Type B pancreatic cell (in vitro differentiated cells): ENCODE measurements around the gene EPHX1. TPM values are rescaled to one million over a fixed set of nuclear protein-coding genes. Genes with fewer than 3 reads are reported as not detected.

Experiments
- DNase-seq: peaks from one replicate; pipeline ENCODE4 v3.0.0; 2021; ENCODE audit warnings: mixed read lengths; ENCODE audit not compliant: unreplicated experiment; ENCODE audit errors: extremely low spot score
- H3K27ac Mint-ChIP-seq: 2 replicates; pipeline ENCODE4 v1.8.0; 2021; ENCODE audit warnings: mild to moderate bottlenecking, mixed read lengths
- H3K27me3 Mint-ChIP-seq: 2 replicates; pipeline ENCODE4 v1.8.0; 2021; ENCODE audit warnings: mixed read lengths
- H3K36me3 Mint-ChIP-seq: 2 replicates; pipeline ENCODE4 v1.8.0; 2021; ENCODE audit warnings: mixed read lengths
- H3K4me1 Mint-ChIP-seq: one replicate; pipeline ENCODE4 v1.8.0; 2021; ENCODE audit warnings: mixed read lengths; ENCODE audit not compliant: unreplicated experiment
- H3K4me3 Mint-ChIP-seq: 2 replicates; pipeline ENCODE4 v1.8.0; 2021; ENCODE audit warnings: mild to moderate bottlenecking, mixed read lengths
- H3K9me3 Mint-ChIP-seq: 2 replicates; pipeline ENCODE4 v1.8.0; 2021; ENCODE audit warnings: mixed read lengths
- total RNA-seq: library from RNA; stranded (reverse); gene quantifications from 2 replicates; pipeline ENCODE4 v1.2.1, GENCODE V29; 2021; ENCODE audit warnings: low replicate concordance
- TF ChIP-seq, protein P1 (sequence below): fragments of 200-600 bp; sonication (generic); conservative IDR thresholded peaks from 2 replicates; pipeline ENCODE4 v1.5.0; 2021; ENCODE audit warnings: antibody characterized with exemption, mild to moderate bottlenecking

The EPHX1 gene
- total RNA-seq, 1 donor from 2014 or later, result 65.2 TPM

- Mint-ChIP-seq H3K4me3 (no peak overlapping the region), H3K27ac (no peak overlapping the region), H3K9me3 (no peaks in the 10 kb centered on the region), H3K27me3 (no peaks in the 10 kb centered on the region), H3K36me3 (peaks cover 18% of the 10 kb centered on the region), H3K4me1 (peaks cover 17% of the 10 kb centered on the region)
- DNase-seq, result no peak
- TF ChIP-seq, protein P1, sequence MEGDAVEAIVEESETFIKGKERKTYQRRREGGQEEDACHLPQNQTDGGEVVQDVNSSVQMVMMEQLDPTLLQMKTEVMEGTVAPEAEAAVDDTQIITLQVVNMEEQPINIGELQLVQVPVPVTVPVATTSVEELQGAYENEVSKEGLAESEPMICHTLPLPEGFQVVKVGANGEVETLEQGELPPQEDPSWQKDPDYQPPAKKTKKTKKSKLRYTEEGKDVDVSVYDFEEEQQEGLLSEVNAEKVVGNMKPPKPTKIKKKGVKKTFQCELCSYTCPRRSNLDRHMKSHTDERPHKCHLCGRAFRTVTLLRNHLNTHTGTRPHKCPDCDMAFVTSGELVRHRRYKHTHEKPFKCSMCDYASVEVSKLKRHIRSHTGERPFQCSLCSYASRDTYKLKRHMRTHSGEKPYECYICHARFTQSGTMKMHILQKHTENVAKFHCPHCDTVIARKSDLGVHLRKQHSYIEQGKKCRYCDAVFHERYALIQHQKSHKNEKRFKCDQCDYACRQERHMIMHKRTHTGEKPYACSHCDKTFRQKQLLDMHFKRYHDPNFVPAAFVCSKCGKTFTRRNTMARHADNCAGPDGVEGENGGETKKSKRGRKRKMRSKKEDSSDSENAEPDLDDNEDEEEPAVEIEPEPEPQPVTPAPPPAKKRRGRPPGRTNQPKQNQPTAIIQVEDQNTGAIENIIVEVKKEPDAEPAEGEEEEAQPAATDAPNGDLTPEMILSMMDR, result no peak
These were observed 38.4 kb downstream of the EPHX1 start for GRCh38 chr1:225848030-225848955.

- Mint-ChIP-seq H3K4me3 (no peak overlapping the region), H3K27ac (no peak overlapping the region), H3K9me3 (no peaks in the 10 kb centered on the region), H3K4me1 (peaks cover 17% of the 10 kb centered on the region), H3K36me3 (peaks cover 25% of the 10 kb centered on the region), H3K27me3 (no peaks in the 10 kb centered on the region)
- TF ChIP-seq, protein P1, result no peak
- DNase-seq, result no peak
These were observed 40.0 kb downstream of the EPHX1 start for GRCh38 chr1:225849925-225850324.

DNA sequence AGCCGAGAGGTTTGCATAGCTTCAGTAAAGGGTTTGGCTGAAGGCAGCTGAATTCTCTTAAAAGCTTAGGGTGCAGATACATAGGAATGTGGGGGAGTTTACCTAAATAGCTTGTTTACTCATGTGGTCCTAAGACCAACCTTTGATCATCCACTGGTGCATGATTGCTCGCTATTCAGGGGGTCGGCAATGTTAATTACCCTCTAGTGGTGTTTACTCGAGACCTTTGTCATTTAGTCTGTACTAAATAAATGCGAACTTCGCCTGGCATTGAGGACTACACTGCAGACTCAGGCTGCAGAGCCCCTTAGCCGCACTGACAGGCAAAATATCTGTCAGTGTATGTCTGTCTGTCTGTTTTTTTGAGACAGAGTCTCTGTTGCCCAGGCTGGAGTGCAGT, 40.4 kb downstream of the EPHX1 start:
- peaks cover 14% of the 10 kb centered on the region for H3K4me1 Mint-ChIP-seq
- H3K4me3 Mint-ChIP-seq, result no peak overlapping the region
- no peaks in the 10 kb centered on the region for H3K9me3 Mint-ChIP-seq
- no peak for DNase-seq
- TF ChIP-seq, protein P1, result no peak
- H3K27ac Mint-ChIP-seq, result no peak overlapping the region
- no peaks in the 10 kb centered on the region for H3K27me3 Mint-ChIP-seq
- H3K36me3 Mint-ChIP-seq, result peaks cover 25% of the 10 kb centered on the region

DNA sequence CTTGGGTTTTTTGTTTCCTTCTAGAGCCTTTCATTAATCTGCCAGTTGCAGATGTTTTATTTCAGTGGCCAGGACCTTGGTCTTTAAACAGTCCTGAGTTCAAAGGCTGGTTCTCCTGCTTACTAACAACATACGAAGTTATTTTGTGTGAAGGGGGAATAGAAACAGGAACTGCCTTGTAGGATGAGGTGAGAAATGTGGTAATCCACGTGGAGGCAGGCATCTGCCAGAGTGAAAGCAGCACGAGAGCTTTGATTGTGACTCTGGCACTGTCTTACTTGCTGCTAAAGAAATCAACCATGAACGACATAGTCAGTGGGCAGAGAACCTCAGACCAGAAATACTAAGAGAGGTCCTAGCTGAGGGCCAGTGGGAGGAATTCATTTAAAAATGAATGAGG, 41.9 kb downstream of the EPHX1 start:
- Mint-ChIP-seq H3K9me3 (no peaks in the 10 kb centered on the region), H3K27me3 (no peaks in the 10 kb centered on the region), H3K27ac (no peak overlapping the region), H3K36me3 (peaks cover 25% of the 10 kb centered on the region), H3K4me3 (no peak overlapping the region), H3K4me1 (peaks cover 9% of the 10 kb centered on the region)
- no peak for DNase-seq
- TF ChIP-seq, protein P1, result no peak

DNA sequence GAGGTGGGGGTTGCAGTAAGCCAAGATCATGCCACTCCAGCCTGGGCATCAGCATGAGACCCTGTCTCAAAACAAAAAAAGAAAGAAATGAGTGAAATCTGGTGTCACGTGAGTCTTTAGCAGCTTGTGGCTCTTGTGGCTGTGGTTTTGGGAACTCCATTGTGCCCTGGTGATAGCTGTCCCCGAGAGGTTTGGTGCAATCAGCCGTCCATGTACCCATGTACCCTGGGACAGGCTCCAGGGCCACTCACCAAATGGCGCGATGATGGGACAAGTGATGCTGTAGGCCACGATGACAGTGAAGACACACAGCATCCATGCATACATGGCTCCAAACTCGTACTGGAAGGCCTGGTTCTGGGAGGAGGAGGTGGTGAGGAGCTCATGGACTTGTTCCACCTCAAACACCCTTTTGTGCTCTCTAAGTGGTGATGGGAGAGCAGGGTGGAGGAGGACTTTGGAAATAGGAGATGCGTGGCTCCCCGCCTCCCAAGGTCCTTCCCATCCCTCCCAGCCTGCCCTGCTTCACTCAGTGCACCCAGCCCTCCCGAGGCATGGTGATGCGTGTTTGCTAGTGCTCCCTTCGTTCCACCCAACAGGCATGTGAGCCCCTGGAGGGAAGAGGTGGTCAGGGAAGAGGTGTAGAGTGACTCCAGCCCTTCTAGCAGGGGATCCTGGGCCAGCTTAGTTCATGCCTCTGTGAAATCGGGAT, 42.6 kb downstream of the EPHX1 start:
- no peaks in the 10 kb centered on the region for H3K9me3 Mint-ChIP-seq
- H3K27me3 Mint-ChIP-seq, result no peaks in the 10 kb centered on the region
- H3K4me3 Mint-ChIP-seq, result no peak overlapping the region
- DNase-seq, result no peak
- peaks cover 25% of the 10 kb centered on the region for H3K36me3 Mint-ChIP-seq
- H3K4me1 Mint-ChIP-seq, result peaks cover 9% of the 10 kb centered on the region
- H3K27ac Mint-ChIP-seq, result no peak overlapping the region
- TF ChIP-seq, protein P1, result no peak
